ENCODE measurements around the gene SLC27A5. TPM values are rescaled to one million over a fixed set of nuclear protein-coding genes. Genes with fewer than 3 reads are reported as not detected.

SLC27A5 gene
- total RNA-seq, 1 donor from 2014 or later, result 23.5 TPM

DNA sequence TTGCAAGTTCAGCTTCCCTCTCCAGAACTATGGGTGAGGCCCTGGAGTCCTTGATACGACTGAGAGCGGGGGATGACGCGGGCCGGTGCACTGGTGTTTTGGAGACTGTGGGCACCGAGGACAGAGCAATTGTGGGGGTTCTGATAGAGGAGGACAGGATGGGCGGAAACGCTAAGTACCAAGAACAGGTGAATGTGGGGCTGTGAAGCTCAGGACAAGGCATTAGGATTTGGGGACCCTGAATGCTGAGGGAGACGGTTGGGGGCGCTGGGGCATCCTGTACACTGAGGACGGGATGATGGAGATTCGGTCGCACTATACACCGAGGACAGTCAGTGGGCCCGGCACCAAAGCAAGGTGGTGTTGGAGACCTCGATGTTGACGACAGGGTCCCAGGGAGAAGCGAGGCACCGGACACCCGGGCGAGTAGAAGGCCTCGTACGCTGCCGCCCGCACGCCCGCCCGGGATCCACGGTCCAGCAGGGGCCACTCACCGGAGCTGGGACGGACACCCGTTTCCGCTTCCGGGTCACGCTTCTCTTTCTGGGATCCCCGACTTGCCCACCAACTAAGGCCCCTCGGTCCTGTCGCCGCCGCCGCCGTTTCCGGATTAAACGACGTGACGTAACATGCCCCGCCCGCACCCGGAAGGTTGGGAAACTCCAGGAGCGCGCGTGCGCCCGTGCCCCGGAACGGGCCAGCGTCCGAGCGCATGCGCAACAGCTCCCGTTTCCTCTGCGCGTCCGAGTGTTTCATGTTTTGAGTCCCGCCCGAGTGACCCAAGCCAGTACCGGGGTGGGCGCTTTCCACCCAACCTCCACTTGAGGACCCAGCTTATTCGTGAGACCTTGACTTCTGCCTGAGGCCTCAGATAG, 42.9 kb upstream of the SLC27A5 start, which contains the start of gene CHMP2A:
Gene CHMP2A (minus strand): TSS at position 612 of the 875 bp plus-strand sequence. CDS start 893 bp downstream, outside the sequence.
- Mint-ChIP-seq H3K4me3 (ENCODE audit: low read depth) (peak within 1 kb of the TSS; percentile 94), H3K36me3 (ENCODE audit: low read depth) (peaks cover 82% of the 10 kb centered on the region), H3K9me3 (no peaks in the 10 kb centered on the region), H3K4me1 (ENCODE audit: low read depth) (peaks cover 31% of the 10 kb centered on the region), H3K27ac (peak within 1 kb of the TSS; percentile 91), H3K27me3 (ENCODE audit: low read depth) (no peaks in the 10 kb centered on the region)
- intact Hi-C loops (cut with micrococcal nuclease), result loop anchor here (1.0 to 2.0 kb wide), 2 partner anchors 10 to 36 kb away; partner anchors contain the start of genes TRIM28 and ZBTB45
- DNase-seq (ENCODE audit: low spot score), result peak; percentile 96

DNA sequence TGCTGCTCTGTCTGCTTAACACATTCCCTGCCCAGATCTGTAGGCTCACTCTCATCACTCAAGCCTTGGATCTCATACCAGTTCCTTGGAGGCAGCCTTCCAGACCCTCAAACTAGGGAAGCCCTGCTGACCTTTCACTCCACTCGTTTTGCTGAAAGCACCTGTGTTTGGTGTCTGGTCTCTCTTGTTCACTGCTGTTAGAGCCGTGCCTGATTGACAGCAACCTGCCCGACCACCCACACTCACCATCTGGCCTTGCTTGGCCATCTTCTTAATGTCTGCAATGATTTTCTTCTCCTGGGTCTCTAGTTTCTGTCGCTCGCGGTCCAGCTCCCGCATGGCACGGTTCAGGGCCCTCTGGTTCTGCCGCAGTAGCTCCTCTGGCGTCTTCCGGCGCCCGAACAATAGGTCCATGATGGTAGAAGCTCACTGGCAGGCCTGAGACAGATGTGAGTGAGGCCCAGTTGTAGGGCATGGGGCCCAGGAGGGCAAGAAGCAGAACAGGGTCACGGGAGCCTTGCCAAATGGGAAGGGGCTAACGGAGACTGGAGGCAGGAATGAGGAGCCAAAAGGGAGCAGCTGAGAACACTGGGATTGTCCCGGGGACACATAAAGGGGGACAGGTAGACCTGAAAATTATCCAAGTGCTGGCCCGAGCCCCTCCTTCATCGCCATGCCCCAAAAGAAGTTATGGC, 42.2 kb upstream of the SLC27A5 start:
- intact Hi-C loops (cut with micrococcal nuclease), result loop anchor here (2.0 kb wide), 1 partner anchor 35 kb away; the partner anchor contains the start of gene ZBTB45
- Mint-ChIP-seq H3K4me3 (ENCODE audit: low read depth) (peak overlapping the region; percentile 92), H3K36me3 (ENCODE audit: low read depth) (peaks cover 88% of the 10 kb centered on the region), H3K9me3 (no peaks in the 10 kb centered on the region), H3K27me3 (ENCODE audit: low read depth) (no peaks in the 10 kb centered on the region), H3K27ac (peak overlapping the region; percentile 91), H3K4me1 (ENCODE audit: low read depth) (peaks cover 28% of the 10 kb centered on the region)
- DNase-seq (ENCODE audit: low spot score), result no peak

DNA sequence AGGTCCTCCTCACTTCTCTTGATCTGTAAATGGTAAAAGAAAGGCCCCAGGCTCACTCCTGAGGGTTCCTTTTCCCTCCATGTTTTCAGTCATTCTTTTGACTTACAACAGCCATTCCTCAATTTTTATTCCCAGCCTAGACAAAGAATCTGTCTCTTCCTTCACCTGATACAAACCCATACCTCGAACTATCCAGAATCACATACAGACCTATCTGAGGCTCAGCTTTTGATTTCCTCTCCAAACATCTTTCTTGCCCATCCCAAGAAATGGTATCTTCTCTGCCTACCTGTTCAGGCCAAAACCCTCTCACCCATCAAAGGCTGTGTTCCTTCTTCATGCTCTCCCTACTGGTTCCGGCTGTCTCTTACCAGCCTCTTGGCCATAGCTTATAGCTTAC, 40.9 kb upstream of the SLC27A5 start:
- H3K36me3 Mint-ChIP-seq (ENCODE audit: low read depth), result peaks cover 92% of the 10 kb centered on the region
- H3K4me3 Mint-ChIP-seq (ENCODE audit: low read depth), result no peak overlapping the region
- intact Hi-C loops (cut with micrococcal nuclease), result no loop called here
- H3K9me3 Mint-ChIP-seq, result no peaks in the 10 kb centered on the region
- H3K27me3 Mint-ChIP-seq (ENCODE audit: low read depth), result no peaks in the 10 kb centered on the region
- H3K27ac Mint-ChIP-seq, result peak overlapping the region; percentile 54
- DNase-seq (ENCODE audit: low spot score), result no peak
- peaks cover 32% of the 10 kb centered on the region for H3K4me1 Mint-ChIP-seq (ENCODE audit: low read depth)

DNA sequence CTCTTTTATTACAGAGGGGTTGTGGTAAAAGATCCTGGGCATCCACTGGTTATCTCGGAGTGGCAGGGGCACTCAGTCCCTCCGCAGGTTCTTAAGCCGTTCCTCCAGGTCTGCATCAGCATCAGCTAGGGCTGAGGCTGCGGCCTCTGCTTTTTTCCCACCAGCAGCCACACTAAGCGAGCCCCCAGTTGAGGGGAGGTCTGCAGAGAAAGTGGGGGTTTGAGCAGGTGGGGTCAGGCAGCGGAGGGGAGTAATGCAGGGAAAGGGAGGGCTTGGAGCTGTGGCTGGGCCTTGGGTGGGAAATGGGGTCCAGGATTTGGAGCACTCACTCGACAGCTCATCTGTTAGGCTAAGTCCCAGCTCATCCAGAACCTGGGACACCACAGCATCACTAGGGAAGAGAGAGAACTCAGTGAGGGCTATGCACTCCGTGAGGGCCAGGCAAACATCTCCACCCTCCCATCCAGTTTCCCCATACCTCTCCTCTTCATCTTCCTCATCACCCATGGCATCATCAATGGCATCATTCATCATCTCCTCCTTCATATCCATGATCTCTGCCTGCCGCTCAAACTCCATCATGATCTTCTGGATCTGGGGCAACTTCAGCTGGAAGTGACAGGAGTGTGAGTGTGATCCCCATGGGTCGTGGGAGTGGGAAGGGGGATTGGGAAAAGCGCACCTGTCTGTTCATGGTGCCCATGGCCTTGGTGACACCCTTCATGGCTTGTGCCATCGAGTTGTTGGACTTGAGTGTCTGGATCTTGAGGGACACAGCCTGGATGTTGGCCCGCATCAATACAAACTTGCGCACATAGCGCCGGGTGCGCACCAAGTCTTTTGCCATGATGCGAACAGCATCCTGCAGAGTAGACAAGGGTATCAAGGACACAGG, 40.0 kb upstream of the SLC27A5 start:
- Mint-ChIP-seq H3K27ac (no peak overlapping the region), H3K36me3 (ENCODE audit: low read depth) (peaks cover 90% of the 10 kb centered on the region), H3K4me3 (ENCODE audit: low read depth) (no peak overlapping the region), H3K9me3 (no peaks in the 10 kb centered on the region), H3K27me3 (ENCODE audit: low read depth) (no peaks in the 10 kb centered on the region), H3K4me1 (ENCODE audit: low read depth) (peaks cover 28% of the 10 kb centered on the region)
- no peak for DNase-seq (ENCODE audit: low spot score)
- intact Hi-C loops (cut with micrococcal nuclease), result no loop called here

DNA sequence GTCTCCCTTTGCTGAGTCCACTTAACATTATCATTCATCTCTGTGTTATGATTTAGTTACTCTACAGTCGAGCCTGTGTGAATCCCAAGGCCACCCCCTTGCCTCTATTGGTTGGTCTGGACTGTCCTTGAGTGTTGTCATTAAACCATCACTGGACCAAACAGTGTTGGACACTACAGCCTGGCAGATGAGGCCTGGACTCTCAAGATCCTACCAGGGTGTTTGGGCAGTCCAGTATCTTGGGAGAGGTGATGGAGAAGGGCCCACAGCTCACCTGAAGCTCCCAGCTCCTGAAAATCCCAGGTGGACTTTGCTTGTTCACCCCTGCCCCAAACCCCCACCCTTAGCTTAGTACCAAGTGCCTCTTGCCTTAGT, 39.3 kb upstream of the SLC27A5 start:
- Mint-ChIP-seq H3K4me1 (ENCODE audit: low read depth) (peaks cover 28% of the 10 kb centered on the region), H3K9me3 (no peaks in the 10 kb centered on the region), H3K27me3 (ENCODE audit: low read depth) (no peaks in the 10 kb centered on the region), H3K27ac (peak overlapping the region; percentile 35), H3K4me3 (ENCODE audit: low read depth) (no peak overlapping the region), H3K36me3 (ENCODE audit: low read depth) (peaks cover 90% of the 10 kb centered on the region)
- DNase-seq (ENCODE audit: low spot score), result no peak
- intact Hi-C loops (cut with micrococcal nuclease), result no loop called here

DNA sequence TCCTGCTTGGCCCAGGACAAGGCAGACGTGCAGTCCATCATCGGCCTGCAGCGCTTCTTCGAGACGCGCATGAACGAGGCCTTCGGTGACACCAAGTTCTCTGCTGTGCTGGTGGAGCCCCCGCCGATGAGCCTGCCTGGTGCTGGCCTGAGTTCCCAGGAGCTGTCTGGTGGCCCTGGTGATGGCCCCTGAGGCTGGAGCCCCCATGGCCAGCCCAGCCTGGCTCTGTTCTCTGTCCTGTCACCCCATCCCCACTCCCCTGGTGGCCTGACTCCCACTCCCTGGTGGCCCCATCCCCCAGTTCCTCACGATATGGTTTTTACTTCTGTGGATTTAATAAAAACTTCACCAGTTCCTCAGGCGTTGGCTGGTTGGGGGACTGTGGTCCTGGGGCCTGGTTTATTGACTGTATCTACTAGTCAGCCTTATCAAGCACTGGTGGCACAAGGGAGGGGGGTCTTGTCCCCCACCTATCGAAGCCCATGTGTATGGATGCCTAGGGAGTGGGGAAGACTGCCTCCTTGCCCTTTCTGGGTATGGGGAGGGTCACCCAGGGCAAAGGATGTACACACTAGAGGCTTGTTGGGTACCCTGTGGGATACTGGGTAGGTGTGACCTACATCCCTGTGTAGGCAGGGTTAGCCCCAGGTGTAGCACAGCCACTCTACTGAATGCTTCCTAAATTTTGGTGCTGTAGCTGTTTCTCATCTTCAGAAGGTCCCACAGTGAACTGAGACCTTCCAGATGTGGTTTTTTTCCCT, 38.8 kb upstream of the SLC27A5 start:
- H3K27me3 Mint-ChIP-seq (ENCODE audit: low read depth), result no peaks in the 10 kb centered on the region
- peaks cover 90% of the 10 kb centered on the region for H3K36me3 Mint-ChIP-seq (ENCODE audit: low read depth)
- DNase-seq (ENCODE audit: low spot score), result no peak
- no peak overlapping the region for H3K4me3 Mint-ChIP-seq (ENCODE audit: low read depth)
- no peaks in the 10 kb centered on the region for H3K9me3 Mint-ChIP-seq
- H3K4me1 Mint-ChIP-seq (ENCODE audit: low read depth), result peaks cover 32% of the 10 kb centered on the region
- peak overlapping the region; percentile 35 for H3K27ac Mint-ChIP-seq
- intact Hi-C loops (cut with micrococcal nuclease), result no loop called here

DNA sequence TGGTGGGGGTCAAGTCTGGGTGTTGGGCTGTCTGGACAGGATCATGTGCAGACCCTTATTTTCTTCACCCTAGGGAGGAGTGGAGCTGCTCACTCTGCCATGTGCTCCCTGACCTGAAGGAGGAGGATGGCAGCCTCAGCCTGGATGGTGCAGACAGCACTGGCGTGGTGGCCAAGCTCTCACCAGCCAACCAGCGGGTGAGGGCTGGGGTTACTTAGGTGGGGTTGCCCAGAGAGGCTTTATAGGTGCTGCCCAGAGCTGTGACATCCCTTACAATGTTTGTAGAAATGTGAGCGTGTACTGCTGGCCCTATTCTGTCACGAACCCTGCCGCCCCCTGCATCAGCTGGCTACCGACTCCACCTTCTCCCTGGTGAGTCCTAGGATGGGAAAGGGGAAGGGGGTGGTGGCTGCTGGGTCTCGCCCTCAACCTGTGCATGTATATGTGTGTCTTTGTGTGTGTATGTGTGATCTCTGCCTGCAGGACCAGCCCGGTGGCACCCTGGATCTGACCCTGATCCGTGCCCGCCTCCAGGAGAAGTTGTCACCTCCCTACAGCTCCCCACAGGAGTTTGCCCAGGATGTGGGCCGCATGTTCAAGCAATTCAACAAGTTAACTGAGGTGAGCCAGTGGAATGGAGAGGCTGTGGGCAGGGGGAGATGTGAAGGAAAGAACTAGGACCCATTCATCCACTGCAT, 38.0 kb upstream of the SLC27A5 start:
- no peak overlapping the region for H3K4me3 Mint-ChIP-seq (ENCODE audit: low read depth)

DNA sequence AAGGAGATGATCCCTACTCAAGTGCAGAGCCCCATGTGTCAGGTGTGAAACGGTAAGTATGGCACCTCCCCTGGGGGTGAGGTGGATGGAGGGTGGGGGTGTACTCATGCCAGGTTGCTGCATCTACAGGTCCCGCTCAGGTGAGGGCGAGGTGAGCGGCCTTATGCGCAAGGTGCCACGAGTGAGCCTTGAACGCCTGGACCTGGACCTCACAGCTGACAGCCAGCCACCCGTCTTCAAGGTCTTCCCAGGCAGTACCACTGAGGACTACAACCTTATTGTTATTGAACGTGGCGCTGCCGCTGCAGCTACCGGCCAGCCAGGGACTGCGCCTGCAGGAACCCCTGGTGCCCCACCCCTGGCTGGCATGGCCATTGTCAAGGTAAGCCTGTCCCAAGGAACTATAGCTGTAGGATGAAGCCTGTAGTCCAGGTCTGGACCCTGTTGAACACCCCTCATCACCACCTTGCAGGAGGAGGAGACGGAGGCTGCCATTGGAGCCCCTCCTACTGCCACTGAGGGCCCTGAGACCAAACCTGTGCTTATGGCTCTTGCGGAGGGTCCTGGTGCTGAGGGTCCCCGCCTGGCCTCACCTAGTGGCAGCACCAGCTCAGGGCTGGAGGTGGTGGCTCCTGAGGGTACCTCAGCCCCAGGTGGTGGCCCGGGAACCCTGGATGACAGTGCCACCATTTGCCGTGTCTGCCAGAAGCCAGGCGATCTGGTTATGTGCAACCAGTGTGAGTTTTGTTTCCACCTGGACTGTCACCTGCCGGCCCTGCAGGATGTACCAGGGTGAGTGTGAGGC, 37.3 kb upstream of the SLC27A5 start:
- no peak for DNase-seq (ENCODE audit: low spot score)
- no peak overlapping the region for H3K4me3 Mint-ChIP-seq (ENCODE audit: low read depth)
- intact Hi-C loops (cut with micrococcal nuclease), result no loop called here
- no peaks in the 10 kb centered on the region for H3K9me3 Mint-ChIP-seq
- H3K27me3 Mint-ChIP-seq (ENCODE audit: low read depth), result no peaks in the 10 kb centered on the region
- peaks cover 26% of the 10 kb centered on the region for H3K4me1 Mint-ChIP-seq (ENCODE audit: low read depth)
- peaks cover 85% of the 10 kb centered on the region for H3K36me3 Mint-ChIP-seq (ENCODE audit: low read depth)
- H3K27ac Mint-ChIP-seq, result no peak overlapping the region

More for the DNA sequence above, 38.0 kb upstream of the SLC27A5 start:
- intact Hi-C loops (cut with micrococcal nuclease), result no loop called here
- Mint-ChIP-seq H3K27ac (peak overlapping the region; percentile 8), H3K36me3 (ENCODE audit: low read depth) (peaks cover 89% of the 10 kb centered on the region), H3K4me1 (ENCODE audit: low read depth) (peaks cover 27% of the 10 kb centered on the region), H3K9me3 (no peaks in the 10 kb centered on the region), H3K27me3 (ENCODE audit: low read depth) (no peaks in the 10 kb centered on the region)
- DNase-seq (ENCODE audit: low spot score), result no peak

DNA sequence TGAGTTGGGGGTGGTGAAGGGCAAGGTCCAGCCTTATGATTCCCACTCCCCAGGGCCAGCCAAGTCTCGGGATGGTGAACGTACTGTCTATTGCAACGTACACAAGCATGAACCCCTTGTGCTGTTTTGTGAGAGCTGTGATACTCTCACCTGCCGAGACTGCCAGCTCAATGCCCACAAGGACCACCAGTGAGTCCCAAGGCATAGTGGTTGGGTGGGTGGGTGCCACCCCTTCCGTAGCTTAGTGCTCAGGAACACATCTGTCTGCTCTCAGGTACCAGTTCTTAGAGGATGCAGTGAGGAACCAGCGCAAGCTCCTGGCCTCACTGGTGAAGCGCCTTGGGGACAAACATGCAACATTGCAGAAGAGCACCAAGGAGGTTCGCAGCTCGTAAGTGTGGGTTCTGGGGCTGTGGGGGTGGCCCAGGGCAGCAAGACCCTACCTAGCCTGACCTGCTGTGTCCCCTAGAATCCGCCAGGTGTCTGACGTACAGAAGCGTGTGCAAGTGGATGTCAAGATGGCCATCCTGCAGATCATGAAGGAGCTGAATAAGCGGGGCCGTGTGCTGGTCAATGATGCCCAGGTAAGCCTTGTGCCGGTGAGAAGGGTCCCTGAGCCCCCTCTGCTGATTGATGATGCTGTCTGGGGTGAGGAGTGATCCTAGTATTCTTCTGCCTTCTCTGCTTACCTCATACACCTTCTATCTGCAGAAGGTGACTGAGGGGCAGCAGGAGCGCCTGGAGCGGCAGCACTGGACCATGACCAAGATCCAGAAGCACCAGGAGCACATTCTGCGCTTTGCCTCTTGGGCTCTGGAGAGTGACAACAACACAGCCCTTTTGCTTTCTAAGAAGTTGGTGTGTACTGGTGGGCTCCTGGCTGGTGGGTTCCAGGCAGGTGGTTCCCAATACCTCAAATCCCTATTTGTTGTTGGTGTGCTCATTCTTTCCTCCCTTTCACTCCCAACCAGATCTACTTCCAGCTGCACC, 35.8 kb upstream of the SLC27A5 start:
- Mint-ChIP-seq H3K27me3 (ENCODE audit: low read depth) (peaks cover 2% of the 10 kb centered on the region), H3K36me3 (ENCODE audit: low read depth) (peaks cover 75% of the 10 kb centered on the region), H3K4me1 (ENCODE audit: low read depth) (peaks cover 24% of the 10 kb centered on the region), H3K9me3 (no peaks in the 10 kb centered on the region), H3K4me3 (ENCODE audit: low read depth) (no peak overlapping the region), H3K27ac (no peak overlapping the region)
- intact Hi-C loops (cut with micrococcal nuclease), result no loop called here
- no peak for DNase-seq (ENCODE audit: low spot score)

DNA sequence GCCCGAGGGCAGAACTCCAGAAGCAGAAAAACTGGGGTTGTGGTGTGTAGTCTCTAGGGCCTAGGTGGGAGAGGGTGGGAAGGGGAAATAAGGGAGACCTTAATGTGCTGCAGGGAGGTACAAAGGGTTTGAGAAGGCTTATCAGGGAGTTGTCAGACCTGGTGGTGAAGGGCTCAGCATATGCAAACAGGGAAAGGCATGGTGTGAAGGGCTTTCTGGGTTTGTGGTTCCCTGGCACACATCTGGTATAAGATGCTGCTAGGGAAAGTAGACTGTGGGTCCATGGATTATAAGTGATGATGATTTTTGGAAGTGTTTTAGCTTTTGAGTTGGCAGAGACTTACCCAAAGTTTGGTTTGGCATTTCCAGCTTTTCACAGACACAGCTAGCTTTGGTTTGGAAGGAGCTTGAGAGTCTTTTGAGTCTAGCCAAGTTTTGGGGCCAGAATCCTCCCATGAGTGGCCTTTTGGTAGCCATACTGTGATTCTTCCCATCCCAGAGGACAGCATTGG, 34.3 kb upstream of the SLC27A5 start:
- H3K36me3 Mint-ChIP-seq (ENCODE audit: low read depth), result peaks cover 60% of the 10 kb centered on the region
- H3K27me3 Mint-ChIP-seq (ENCODE audit: low read depth), result peaks cover 7% of the 10 kb centered on the region
- peaks cover 22% of the 10 kb centered on the region for H3K4me1 Mint-ChIP-seq (ENCODE audit: low read depth)
- H3K27ac Mint-ChIP-seq, result peak overlapping the region; percentile 72
- no peaks in the 10 kb centered on the region for H3K9me3 Mint-ChIP-seq
- intact Hi-C loops (cut with micrococcal nuclease), result no loop called here
- DNase-seq (ENCODE audit: low spot score), result no peak
- peak overlapping the region; percentile 91 for H3K4me3 Mint-ChIP-seq (ENCODE audit: low read depth)
